Body of pancreas (tissue), 4 donors: ENCODE data around the gene LAMA5.

Source experiments
- CTCF ChIP-seq, 7 experiments: fragments of 450-650 bp in 4 of 7; fragments of 200-600 bp in 3 of 7; sonication (generic) in 3 of 7; IDR thresholded peaks; one replicate each; pipeline ENCODE4 v1.5.1; 2016 to 2019; ENCODE audit warnings: antibody characterized with exemption in 7 of 7
- POLR2A ChIP-seq, 3 donors: fragments of 450-650 bp; IDR thresholded peaks; one replicate each; pipeline ENCODE4 v1.6.1; 2016; ENCODE audit warnings: antibody characterized with exemption in 3 of 3, mild to moderate bottlenecking in 2 of 3

- TF ChIP-seq CTCF (IDR thresholded peaks at IDR 0.05) (no peak), POLR2A (IDR thresholded peaks at IDR 0.05) (no peak)
Observed at GRCh38 chr20:62378215-62378614, 11.1 kb upstream of the LAMA5 start.
